CD4-positive, CD25-positive, alpha-beta regulatory T cell (primary cell): ENCODE data around the gene EPB41L3. TPM values are rescaled to one million over a fixed set of nuclear protein-coding genes. Genes with fewer than 3 reads are reported as not detected.

Source experiments
- ATAC-seq, 2 donors: fragments of 150-1000 bp; cut with Tn5 transposase; one replicate each; pipeline ENCODE4 v1.10.0; 2021; ENCODE audit warnings: low read depth in 2 of 2, moderate number of reproducible peaks in 2 of 2, moderate library complexity in 1 of 2
- DNase-seq, 3 donors: peaks; one replicate each; pipeline versions ENCODE4 v3.0.0 to v3.0.0-alpha.2; 2012 to 2022; ENCODE audit warnings: mixed read lengths in 1 of 3
- H3K27ac ChIP-seq: one replicate; pipeline ENCODE4 v1.7.0; 2013; ENCODE audit warnings: mild to moderate bottlenecking, low read length; ENCODE audit not compliant: insufficient read depth, poor library complexity, severe bottlenecking
- H3K27me3 ChIP-seq: one replicate; pipeline ENCODE4 v1.7.0; 2013; ENCODE audit warnings: low read length; ENCODE audit not compliant: control insufficient read depth, insufficient read depth
- H3K36me3 ChIP-seq: one replicate; pipeline ENCODE4 v1.7.0; 2013; ENCODE audit warnings: mild to moderate bottlenecking, low read length, moderate library complexity; ENCODE audit not compliant: control insufficient read depth, insufficient read depth
- H3K4me1 ChIP-seq: 2 replicates; pipeline ENCODE4 v1.7.0; 2013; ENCODE audit warnings: mild to moderate bottlenecking, low read length; ENCODE audit not compliant: insufficient read depth, control insufficient read depth, poor library complexity, severe bottlenecking
- H3K4me3 ChIP-seq: one replicate; pipeline ENCODE4 v1.7.0; 2013; ENCODE audit warnings: low read depth, mild to moderate bottlenecking, low read length, moderate library complexity
- H3K9me3 ChIP-seq, 2 experiments: 1 replicate in 1 of 2; 2 replicates in 1 of 2; pipeline ENCODE4 v1.7.0; 2013; ENCODE audit warnings: low read length in 2 of 2, mild to moderate bottlenecking in 1 of 2, moderate library complexity in 1 of 2; ENCODE audit not compliant: control insufficient read depth in 2 of 2
- H3K27ac Mint-ChIP-seq, 3 donors: one replicate each; pipeline ENCODE4 v1.8.0; 2020 to 2022; ENCODE audit warnings: mild to moderate bottlenecking in 3 of 3, mixed read lengths in 3 of 3, moderate library complexity in 2 of 3
- H3K27me3 Mint-ChIP-seq: one replicate; pipeline ENCODE4 v1.8.0; 2022; ENCODE audit warnings: mild to moderate bottlenecking, mixed read lengths
- H3K36me3 Mint-ChIP-seq: one replicate; pipeline ENCODE4 v1.8.0; 2020; ENCODE audit warnings: mixed read lengths
- H3K4me1 Mint-ChIP-seq, 4 donors: one replicate each; pipeline ENCODE4 v1.8.0; 2020 to 2022; ENCODE audit warnings: mixed read lengths in 4 of 4, mild to moderate bottlenecking in 1 of 4
- H3K4me3 Mint-ChIP-seq, 4 donors: one replicate each; pipeline ENCODE4 v1.8.0; 2020 to 2022; ENCODE audit warnings: mild to moderate bottlenecking in 4 of 4, mixed read lengths in 4 of 4, moderate library complexity in 3 of 4
- H3K9me3 Mint-ChIP-seq, 7 donors: one replicate each; pipeline ENCODE4 v1.8.0; 2020 to 2022; ENCODE audit warnings: mixed read lengths in 7 of 7, mild to moderate bottlenecking in 3 of 7, moderate library complexity in 2 of 7
- polyA plus RNA-seq, 4 donors: library from polyadenylated mRNA; unstranded; fragments of 300-500 nt; fragmentation: Illumina TruSeq; gene quantifications; one replicate each; pipeline ENCODE4 v1.2.3, GENCODE V29; 2021
- total RNA-seq: library from RNA; stranded (reverse); gene quantifications from one replicate; pipeline ENCODE4 v1.2.3, GENCODE V29; 2022

Gene EPB41L3
- total and polyA plus RNA-seq, 5 donors from 2014 or later = 0.52 TPM; not detected in 4

GRCh38 chr18:5431836-5432575 is 111.8 kb downstream of the EPB41L3 start:
- Histone ChIP-seq H3K36me3 (no peaks in the 10 kb centered on the region), H3K4me3 (no peak overlapping the region), H3K27me3 (no peaks in the 10 kb centered on the region), H3K9me3 (no peaks in the 10 kb centered on the region), H3K4me1 (no peaks in the 10 kb centered on the region), H3K27ac (no peak overlapping the region)
- H3K9me3 Mint-ChIP-seq = peaks cover 0 to 2% (median 0%) of the 10 kb centered on the region in 7 donors
- DNase-seq (no peak), ATAC-seq (no peak)
- no peaks in the 10 kb centered on the region for H3K4me1 Mint-ChIP-seq
- H3K36me3 Mint-ChIP-seq = no peaks in the 10 kb centered on the region
- H3K27ac Mint-ChIP-seq = no peak overlapping the region
- H3K4me3 Mint-ChIP-seq = no peak overlapping the region
- peaks cover 4% of the 10 kb centered on the region for H3K27me3 Mint-ChIP-seq

DNA sequence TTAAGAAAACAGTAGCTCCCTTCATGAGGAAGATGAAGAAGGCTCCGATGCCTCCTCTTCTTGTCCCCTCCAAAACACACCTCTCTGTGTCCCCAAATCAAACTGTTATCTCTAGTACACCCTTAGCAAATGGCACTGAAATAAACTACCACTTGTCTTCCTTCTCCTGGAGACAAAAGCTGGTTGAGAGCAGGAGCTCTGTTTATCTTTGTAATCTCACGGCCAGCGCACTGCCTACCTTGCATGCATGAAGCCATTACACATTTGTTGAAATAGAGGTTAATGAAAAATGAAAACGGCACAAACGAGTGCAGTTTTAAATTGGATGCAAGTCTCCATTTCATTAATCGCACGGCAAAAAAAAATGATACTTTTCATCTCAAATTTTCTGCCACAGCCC is 113.7 kb downstream of the EPB41L3 start:
- no peak for ATAC-seq
- Histone ChIP-seq H3K27ac (no peak overlapping the region), H3K4me3 (no peak overlapping the region), H3K4me1 (no peaks in the 10 kb centered on the region), H3K27me3 (no peaks in the 10 kb centered on the region), H3K9me3 (no peaks in the 10 kb centered on the region), H3K36me3 (no peaks in the 10 kb centered on the region)
- Mint-ChIP-seq H3K36me3 (no peaks in the 10 kb centered on the region), H3K27ac (no peak overlapping the region), H3K4me1 (peaks cover 0 to 4% (median 2%) of the 10 kb centered on the region in 4 donors), H3K27me3 (peaks cover 4% of the 10 kb centered on the region), H3K9me3 (no peaks in the 10 kb centered on the region), H3K4me3 (no peak overlapping the region)
- no peak for DNase-seq

DNA sequence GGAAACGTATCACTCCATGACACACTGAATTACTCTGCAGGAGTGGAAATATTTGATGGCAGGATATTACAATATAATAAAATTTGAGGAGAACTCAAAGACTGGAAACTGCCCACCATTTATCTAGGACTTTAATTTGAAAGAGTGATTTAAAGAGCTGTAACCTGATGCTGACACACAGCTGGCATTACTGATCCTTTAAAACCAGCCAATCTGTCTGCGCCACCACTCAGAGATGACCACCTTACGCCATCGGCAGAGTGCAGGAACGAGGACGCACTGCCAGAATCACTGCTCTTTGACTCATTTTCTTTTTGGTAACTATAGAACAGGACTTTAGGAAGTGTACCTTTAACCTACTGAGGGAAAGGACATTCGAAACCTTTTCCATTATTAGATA is 114.1 kb downstream of the EPB41L3 start:
- no peaks in the 10 kb centered on the region for H3K9me3 ChIP-seq
- ATAC-seq (no peak), DNase-seq (no peak)
- no peak overlapping the region for H3K27ac ChIP-seq
- Mint-ChIP-seq H3K4me3 (no peak overlapping the region), H3K9me3 (no peaks in the 10 kb centered on the region), H3K27ac (no peak overlapping the region), H3K36me3 (no peaks in the 10 kb centered on the region), H3K4me1 (peaks cover 0 to 4% (median 2%) of the 10 kb centered on the region in 4 donors), H3K27me3 (peaks cover 4% of the 10 kb centered on the region)
- no peaks in the 10 kb centered on the region for H3K36me3 ChIP-seq
- no peaks in the 10 kb centered on the region for H3K4me1 ChIP-seq
- H3K4me3 ChIP-seq = no peak overlapping the region
- no peaks in the 10 kb centered on the region for H3K27me3 ChIP-seq

- peaks cover 2% of the 10 kb centered on the region for H3K27me3 ChIP-seq
- H3K36me3 Mint-ChIP-seq = no peaks in the 10 kb centered on the region
- H3K27me3 Mint-ChIP-seq = no peaks in the 10 kb centered on the region
- no peaks in the 10 kb centered on the region for H3K9me3 ChIP-seq
- peaks cover 0 to 4% (median 2%) of the 10 kb centered on the region in 4 donors for H3K4me1 Mint-ChIP-seq
- ATAC-seq = no peak
- no peaks in the 10 kb centered on the region for H3K4me1 ChIP-seq
- no peak overlapping the region for H3K4me3 ChIP-seq
- no peak for DNase-seq
- H3K27ac Mint-ChIP-seq = no peak overlapping the region
- no peak overlapping the region for H3K4me3 Mint-ChIP-seq
- no peak overlapping the region for H3K27ac ChIP-seq
- no peaks in the 10 kb centered on the region for H3K36me3 ChIP-seq
- H3K9me3 Mint-ChIP-seq = no peaks in the 10 kb centered on the region
These were observed 118.1 kb downstream of the EPB41L3 start for GRCh38 chr18:5425721-5426120.

GRCh38 chr18:5424903-5425664 is 118.7 kb downstream of the EPB41L3 start:
- Mint-ChIP-seq H3K27me3 (no peaks in the 10 kb centered on the region), H3K9me3 (no peaks in the 10 kb centered on the region), H3K4me3 (no peak overlapping the region), H3K4me1 (peaks cover 0 to 4% (median 2%) of the 10 kb centered on the region in 4 donors), H3K36me3 (no peaks in the 10 kb centered on the region), H3K27ac (no peak overlapping the region)
- Histone ChIP-seq H3K9me3 (no peaks in the 10 kb centered on the region), H3K4me3 (no peak overlapping the region), H3K27ac (no peak overlapping the region), H3K27me3 (peaks cover 2% of the 10 kb centered on the region), H3K36me3 (no peaks in the 10 kb centered on the region), H3K4me1 (no peaks in the 10 kb centered on the region)
- DNase-seq (peak in 2 of 3 donors; percentile 24 to 54), ATAC-seq (no peak)

DNA sequence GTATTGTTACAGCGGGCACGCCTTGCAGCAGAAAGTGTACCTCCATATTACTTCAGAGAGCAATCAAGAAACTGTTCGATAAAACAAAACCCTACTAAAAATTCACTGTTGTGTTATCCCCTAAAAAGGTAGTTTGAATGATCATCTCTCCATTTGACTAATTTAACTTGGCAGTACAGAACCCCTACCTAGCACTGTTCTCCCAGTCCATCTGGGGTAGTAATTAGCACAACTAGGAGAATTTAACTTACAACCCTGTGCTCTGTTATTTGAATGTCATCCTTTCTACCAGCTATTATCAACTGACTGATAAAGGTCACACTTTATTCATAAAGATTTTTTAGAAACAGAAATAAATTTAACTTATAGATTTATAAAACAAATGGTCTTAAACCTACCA is 121.2 kb downstream of the EPB41L3 start:
- DNase-seq (no peak), ATAC-seq (no peak)
- H3K27me3 Mint-ChIP-seq = no peaks in the 10 kb centered on the region
- no peaks in the 10 kb centered on the region for H3K36me3 ChIP-seq
- no peak overlapping the region for H3K4me3 Mint-ChIP-seq
- no peaks in the 10 kb centered on the region for H3K36me3 Mint-ChIP-seq
- H3K9me3 ChIP-seq = no peaks in the 10 kb centered on the region
- no peak overlapping the region for H3K4me3 ChIP-seq
- no peaks in the 10 kb centered on the region for H3K9me3 Mint-ChIP-seq
- no peak overlapping the region for H3K27ac Mint-ChIP-seq
- H3K27me3 ChIP-seq = peaks cover 2% of the 10 kb centered on the region
- no peaks in the 10 kb centered on the region for H3K4me1 ChIP-seq
- peaks cover 0 to 4% (median 2%) of the 10 kb centered on the region in 4 donors for H3K4me1 Mint-ChIP-seq
- H3K27ac ChIP-seq = no peak overlapping the region

DNA sequence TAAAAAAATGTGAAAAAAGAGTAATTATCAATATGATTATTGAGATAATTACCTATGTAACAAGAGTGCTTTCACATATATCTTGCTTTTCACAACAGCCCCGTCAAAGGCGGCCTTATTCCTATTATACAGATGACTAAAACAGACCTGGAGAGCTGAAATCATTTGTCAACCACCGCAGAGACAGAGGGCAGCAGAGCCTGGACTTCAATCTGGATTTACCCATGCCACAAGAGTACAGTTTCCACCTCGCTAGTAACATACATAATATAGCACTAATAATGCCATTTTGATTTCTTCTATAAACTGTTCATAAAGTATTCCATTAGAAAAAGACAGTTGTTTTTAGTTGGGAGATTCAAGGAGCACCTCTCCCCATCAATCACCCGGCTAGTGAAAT is 121.8 kb downstream of the EPB41L3 start:
- ATAC-seq (no peak), DNase-seq (no peak)
- peaks cover 0 to 4% (median 2%) of the 10 kb centered on the region in 4 donors for H3K4me1 Mint-ChIP-seq
- Histone ChIP-seq H3K4me1 (no peaks in the 10 kb centered on the region), H3K4me3 (no peak overlapping the region), H3K36me3 (no peaks in the 10 kb centered on the region), H3K27ac (no peak overlapping the region), H3K27me3 (peaks cover 2% of the 10 kb centered on the region), H3K9me3 (no peaks in the 10 kb centered on the region)
- no peaks in the 10 kb centered on the region for H3K9me3 Mint-ChIP-seq
- no peaks in the 10 kb centered on the region for H3K36me3 Mint-ChIP-seq
- H3K27me3 Mint-ChIP-seq = no peaks in the 10 kb centered on the region
- no peak overlapping the region for H3K27ac Mint-ChIP-seq
- no peak overlapping the region for H3K4me3 Mint-ChIP-seq
